Caco-2 (cell line): ENCODE results near the gene MICALL2. TPM values are rescaled to one million over a fixed set of nuclear protein-coding genes. Genes with fewer than 3 reads are reported as not detected.

Experiments
- BruUV-seq: library from RNA; stranded (reverse); fragments of 400-500 nt; replicated peaks from 2 replicates; lab custom pipeline; 2021; lab: Mats Ljungman, UMichigan
- CTCF ChIA-PET: fragments of 300-600 bp; sonication (Branson Sonifier 250); formaldehyde crosslinking; loops from one replicate; lab custom pipeline; 2022; ENCODE audit warnings: antibody characterized with exemption; lab: Charles Lee
- POLR2A ChIA-PET: fragments of 300-600 bp; sonication (Branson Sonifier 250); formaldehyde crosslinking; loops from one replicate; lab custom pipeline; 2022; ENCODE audit warnings: antibody characterized with exemption; lab: Charles Lee
- DNase-seq, 2 experiments: peaks; one replicate each; pipeline versions ENCODE4 v3.0.0 to v3.0.0-alpha.2; 2020 to 2022
- H3K27me3 ChIP-seq: replicated peaks from 2 replicates; pipeline ENCODE4 v1.6.0; 2011; ENCODE audit warnings: low read length; ENCODE audit not compliant: control insufficient read depth, insufficient read depth
- H3K36me3 ChIP-seq: 2 replicates; pipeline ENCODE4 v1.5.1; 2011; ENCODE audit warnings: low read length; ENCODE audit not compliant: control insufficient read depth, insufficient read depth
- H3K4me1 ChIP-seq: fragments of 250-450 bp; sonication (Bioruptor Pico); 2 replicates; pipeline ENCODE4 v1.5.1; 2020; ENCODE audit warnings: mild to moderate bottlenecking
- H3K4me3 ChIP-seq: 2 replicates; pipeline ENCODE4 v1.5.1; 2011; ENCODE audit warnings: low read depth, mild to moderate bottlenecking, control low read depth, low read length
- H3K9me3 ChIP-seq: fragments of 250-450 bp; sonication (Bioruptor Pico); 2 replicates; pipeline ENCODE4 v1.5.1; 2020; ENCODE audit warnings: mild to moderate bottlenecking, moderate library complexity
- H3K27ac Mint-ChIP-seq: one replicate; pipeline ENCODE4 v1.8.0; 2022; ENCODE audit warnings: mixed read lengths; ENCODE audit not compliant: unreplicated experiment
- H3K27me3 Mint-ChIP-seq: one replicate; pipeline ENCODE4 v1.8.0; 2022; ENCODE audit warnings: mixed read lengths; ENCODE audit not compliant: insufficient read depth, unreplicated experiment
- H3K36me3 Mint-ChIP-seq: one replicate; pipeline ENCODE4 v1.8.0; 2022; ENCODE audit warnings: mild to moderate bottlenecking, mixed read lengths; ENCODE audit not compliant: insufficient read depth, unreplicated experiment
- H3K4me1 Mint-ChIP-seq: one replicate; pipeline ENCODE4 v1.8.0; 2022; ENCODE audit warnings: low read depth, mixed read lengths; ENCODE audit not compliant: unreplicated experiment
- H3K4me3 Mint-ChIP-seq: one replicate; pipeline ENCODE4 v1.8.0; 2022; ENCODE audit warnings: mild to moderate bottlenecking, moderate library complexity, mixed read lengths; ENCODE audit not compliant: unreplicated experiment
- H3K9me3 Mint-ChIP-seq: one replicate; pipeline ENCODE4 v1.8.0; 2022; ENCODE audit warnings: mixed read lengths; ENCODE audit not compliant: unreplicated experiment
- CTCF ChIP-seq, 2 experiments: fragments of 200-600 bp in 1 of 2; IDR thresholded peaks; 1 replicate in 1 of 2; 2 replicates in 1 of 2; pipeline versions ENCODE4 v1.5.1 to v1.8.0; 2011 to 2022; ENCODE audit warnings: antibody characterized with exemption in 1 of 2, control low read depth in 1 of 2, inconsistent platforms in 1 of 2, low read depth in 1 of 2, low read length in 1 of 2, mild to moderate bottlenecking in 1 of 2, moderate library complexity in 1 of 2; ENCODE audit not compliant: insufficient read depth in 1 of 2, severe bottlenecking in 1 of 2, unreplicated experiment in 1 of 2
- intact Hi-C: fragments of 100-400 bp; cut with micrococcal nuclease; formaldehyde crosslinking; loops from one replicate; pipeline ENCODE4 v1.10.0; 2022; ENCODE audit not compliant: unreplicated experiment
- total RNA-seq: library from RNA; stranded (reverse); gene quantifications from 2 replicates; pipeline ENCODE4 v1.2.3, GENCODE V29; 2022

Gene MICALL2
- total RNA-seq, 1 experiment from 2014 or later = 14.7 TPM

GRCh38 chr7:1457949-1458682 is 1.2 kb downstream of the MICALL2 start:
- peaks cover 52% of the 10 kb centered on the region for H3K4me1 ChIP-seq
- Mint-ChIP-seq H3K36me3 (peaks cover 35% of the 10 kb centered on the region), H3K4me1 (peaks cover 18% of the 10 kb centered on the region), H3K27ac (no peak overlapping the region), H3K4me3 (peak overlapping the region; percentile 71), H3K9me3 (no peaks in the 10 kb centered on the region), H3K27me3 (no peaks in the 10 kb centered on the region)
- intact Hi-C loops = no loop called here
- no peak for TF ChIP-seq CTCF (IDR thresholded peaks at IDR 0.05; ENCODE audit: insufficient read depth in 1 of 2, low read depth in 1 of 2, low read length in 1 of 2, severe bottlenecking in 1 of 2, unreplicated experiment in 1 of 2)
- no peaks in the 10 kb centered on the region for H3K27me3 ChIP-seq
- CTCF ChIA-PET = no interaction called here
- DNase-seq = no peak
- no TSS peak for BruUV-seq
- H3K9me3 ChIP-seq = no peaks in the 10 kb centered on the region
- H3K36me3 ChIP-seq = no peaks in the 10 kb centered on the region
- POLR2A ChIA-PET = interaction anchor here (0.7 kb wide), 1 partner anchor 16 kb away, joined by 3 read pairs; no protein-coding TSS in a partner anchor
- H3K4me3 ChIP-seq = peak overlapping the region; percentile 91

DNA sequence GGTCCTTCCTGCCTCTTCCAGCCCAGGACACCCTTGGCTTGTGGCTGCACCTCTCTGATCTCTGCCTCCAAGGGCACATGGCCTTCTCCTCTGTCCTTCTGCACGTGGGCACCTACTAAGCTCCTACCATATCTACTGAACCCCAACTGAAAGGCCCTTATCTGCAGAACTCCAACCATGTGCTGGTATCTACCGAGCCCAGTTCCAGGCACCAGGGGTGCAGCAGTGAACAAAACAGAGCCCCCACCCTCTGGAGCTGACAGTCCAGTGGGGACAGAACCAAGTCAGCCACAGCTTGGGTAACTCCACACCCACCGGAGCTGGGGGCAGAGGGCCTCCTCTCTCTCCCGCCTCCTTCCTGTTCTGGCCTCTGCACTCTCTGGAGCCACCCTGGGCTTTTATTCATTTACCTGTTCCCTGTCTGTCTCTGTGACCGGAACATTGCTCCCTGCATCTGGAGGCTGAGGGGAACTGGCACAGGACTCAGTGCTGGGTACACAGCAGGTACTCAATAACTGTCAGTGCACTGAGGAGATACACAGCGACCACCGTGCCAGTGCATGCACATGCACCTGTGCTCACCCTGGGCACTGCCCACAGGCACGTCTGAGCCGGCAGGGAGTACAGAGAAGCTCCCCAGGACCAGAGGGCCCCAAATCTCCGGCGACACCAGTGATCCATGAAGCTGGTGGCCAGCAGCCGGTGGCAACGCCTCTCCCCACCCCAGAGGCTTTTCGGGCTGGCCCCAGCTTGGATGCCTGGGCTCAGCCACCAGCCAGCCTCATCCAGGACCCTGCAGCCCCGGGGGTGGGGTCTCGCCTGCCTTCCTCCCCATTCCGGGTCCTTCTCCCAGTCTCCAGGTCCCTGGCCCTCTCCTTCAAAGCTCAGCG is 2.0 kb downstream of the MICALL2 start:
- no TSS peak for BruUV-seq
- H3K9me3 ChIP-seq = no peaks in the 10 kb centered on the region
- H3K4me3 ChIP-seq = no peak overlapping the region
- peaks cover 45% of the 10 kb centered on the region for H3K4me1 ChIP-seq
- peaks cover 17% of the 10 kb centered on the region for H3K4me1 Mint-ChIP-seq
- H3K27me3 Mint-ChIP-seq = no peaks in the 10 kb centered on the region
- H3K36me3 Mint-ChIP-seq = peaks cover 30% of the 10 kb centered on the region
- no peaks in the 10 kb centered on the region for H3K27me3 ChIP-seq
- ChIA-PET POLR2A (no interaction called here), CTCF (no interaction called here)
- intact Hi-C loops = no loop called here
- TF ChIP-seq CTCF (IDR thresholded peaks at IDR 0.05; ENCODE audit: insufficient read depth in 1 of 2, low read depth in 1 of 2, low read length in 1 of 2, severe bottlenecking in 1 of 2, unreplicated experiment in 1 of 2) = no peak
- no peak for DNase-seq
- no peak overlapping the region for H3K27ac Mint-ChIP-seq
- no peaks in the 10 kb centered on the region for H3K36me3 ChIP-seq
- no peaks in the 10 kb centered on the region for H3K9me3 Mint-ChIP-seq
- peak overlapping the region; percentile 71 for H3K4me3 Mint-ChIP-seq

GRCh38 chr7:1455955-1456354 is 3.3 kb downstream of the MICALL2 start:
- Histone ChIP-seq H3K9me3 (no peaks in the 10 kb centered on the region), H3K4me1 (peaks cover 32% of the 10 kb centered on the region), H3K27me3 (no peaks in the 10 kb centered on the region), H3K36me3 (no peaks in the 10 kb centered on the region), H3K4me3 (no peak overlapping the region)
- no peak for DNase-seq
- ChIA-PET POLR2A (no interaction called here), CTCF (no interaction called here)
- Mint-ChIP-seq H3K36me3 (peaks cover 16% of the 10 kb centered on the region), H3K4me3 (no peak overlapping the region), H3K9me3 (no peaks in the 10 kb centered on the region), H3K27ac (no peak overlapping the region), H3K27me3 (no peaks in the 10 kb centered on the region), H3K4me1 (peaks cover 5% of the 10 kb centered on the region)
- no peak for TF ChIP-seq CTCF (IDR thresholded peaks at IDR 0.05; ENCODE audit: insufficient read depth in 1 of 2, low read depth in 1 of 2, low read length in 1 of 2, severe bottlenecking in 1 of 2, unreplicated experiment in 1 of 2)
- intact Hi-C loops = no loop called here
- no TSS peak for BruUV-seq
